ENCODE measurements around the gene SLX4. TPM values are rescaled to one million over a fixed set of nuclear protein-coding genes. Genes with fewer than 3 reads are reported as not detected.

SLX4 gene
- total RNA-seq, 1 donor from 2014 or later: 9.3 TPM

DNA sequence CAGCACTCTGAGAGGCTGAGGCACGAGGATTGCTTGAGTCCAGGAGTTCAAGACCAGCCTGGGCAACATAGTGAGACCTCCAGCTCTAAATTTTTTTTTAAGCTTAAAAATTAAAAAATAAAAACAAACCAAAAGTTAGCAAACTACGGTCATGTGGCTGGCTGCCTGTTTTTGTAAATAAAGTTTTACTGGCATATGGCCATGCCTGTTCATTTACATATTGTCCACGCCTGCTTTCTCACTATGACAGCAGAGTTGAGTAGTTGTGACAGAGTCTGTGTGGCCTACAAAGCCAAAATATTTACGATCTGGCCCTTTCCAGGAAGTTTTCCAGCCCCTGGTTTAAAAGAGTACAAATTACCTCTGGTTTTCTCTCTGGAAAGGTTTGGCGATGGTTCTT, 3.3 kb downstream of the SLX4 start:
- Mint-ChIP-seq H3K27ac (ENCODE audit: unreplicated experiment) (no peak overlapping the region), H3K27me3 (ENCODE audit: low read depth) (no peaks in the 10 kb centered on the region), H3K4me1 (ENCODE audit: low read depth) (peaks cover 25% of the 10 kb centered on the region), H3K36me3 (ENCODE audit: low read depth) (peaks cover 12% of the 10 kb centered on the region), H3K9me3 (ENCODE audit: low read depth) (no peaks in the 10 kb centered on the region), H3K4me3 (ENCODE audit: unreplicated experiment) (no peak overlapping the region)
- no peak for TF ChIP-seq CTCF (IDR thresholded peaks at IDR 0.05)
- no peak for DNase-seq (ENCODE audit: low spot score)

- Mint-ChIP-seq H3K36me3 (ENCODE audit: low read depth) (peaks cover 13% of the 10 kb centered on the region), H3K27me3 (ENCODE audit: low read depth) (no peaks in the 10 kb centered on the region), H3K27ac (ENCODE audit: unreplicated experiment) (no peak overlapping the region), H3K9me3 (ENCODE audit: low read depth) (no peaks in the 10 kb centered on the region), H3K4me3 (ENCODE audit: unreplicated experiment) (no peak overlapping the region), H3K4me1 (ENCODE audit: low read depth) (peaks cover 20% of the 10 kb centered on the region)
- TF ChIP-seq CTCF (IDR thresholded peaks at IDR 0.05): no peak
- DNase-seq (ENCODE audit: low spot score): no peak
Measured at GRCh38 chr16:3607634-3608033, 3.8 kb downstream of the SLX4 start.

- peaks cover 15% of the 10 kb centered on the region for H3K36me3 Mint-ChIP-seq (ENCODE audit: low read depth)
- H3K9me3 Mint-ChIP-seq (ENCODE audit: low read depth): no peaks in the 10 kb centered on the region
- H3K27ac Mint-ChIP-seq (ENCODE audit: unreplicated experiment): no peak overlapping the region
- no peak for DNase-seq (ENCODE audit: low spot score)
- H3K4me3 Mint-ChIP-seq (ENCODE audit: unreplicated experiment): no peak overlapping the region
- H3K27me3 Mint-ChIP-seq (ENCODE audit: low read depth): no peaks in the 10 kb centered on the region
- TF ChIP-seq CTCF (IDR thresholded peaks at IDR 0.05): no peak
- H3K4me1 Mint-ChIP-seq (ENCODE audit: low read depth): peaks cover 17% of the 10 kb centered on the region
Measured at GRCh38 chr16:3607161-3607560, 4.2 kb downstream of the SLX4 start.

- peaks cover 11% of the 10 kb centered on the region for H3K4me1 Mint-ChIP-seq (ENCODE audit: low read depth)
- no peaks in the 10 kb centered on the region for H3K27me3 Mint-ChIP-seq (ENCODE audit: low read depth)
- TF ChIP-seq CTCF (IDR thresholded peaks at IDR 0.05): no peak
- H3K4me3 Mint-ChIP-seq (ENCODE audit: unreplicated experiment): no peak overlapping the region
- DNase-seq (ENCODE audit: low spot score): no peak
- H3K27ac Mint-ChIP-seq (ENCODE audit: unreplicated experiment): no peak overlapping the region
- no peaks in the 10 kb centered on the region for H3K9me3 Mint-ChIP-seq (ENCODE audit: low read depth)
- H3K36me3 Mint-ChIP-seq (ENCODE audit: low read depth): peaks cover 20% of the 10 kb centered on the region
Measured at GRCh38 chr16:3606441-3606840, 5.0 kb downstream of the SLX4 start.

DNA sequence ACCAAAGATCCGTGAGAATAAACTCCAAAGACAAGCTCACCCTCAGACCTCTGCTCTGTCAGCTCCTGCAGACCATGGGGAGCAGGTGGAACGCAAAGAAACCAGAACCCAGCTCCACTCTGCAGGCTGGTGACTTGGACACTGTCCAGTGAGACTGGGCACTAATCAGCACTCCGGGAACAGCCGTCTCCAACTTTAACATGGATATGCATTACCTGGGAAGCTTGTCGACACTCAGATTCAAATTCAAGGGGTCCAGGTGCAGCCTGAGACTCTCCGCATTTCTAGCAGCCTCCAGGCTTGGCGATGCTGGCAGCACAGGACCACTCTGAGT, 9.1 kb downstream of the SLX4 start:
- TF ChIP-seq CTCF (IDR thresholded peaks at IDR 0.05): no peak
- peaks cover 32% of the 10 kb centered on the region for H3K36me3 Mint-ChIP-seq (ENCODE audit: low read depth)
- no peaks in the 10 kb centered on the region for H3K4me1 Mint-ChIP-seq (ENCODE audit: low read depth)
- H3K27me3 Mint-ChIP-seq (ENCODE audit: low read depth): no peaks in the 10 kb centered on the region
- no peak overlapping the region for H3K4me3 Mint-ChIP-seq (ENCODE audit: unreplicated experiment)
- no peaks in the 10 kb centered on the region for H3K9me3 Mint-ChIP-seq (ENCODE audit: low read depth)
- no peak for DNase-seq (ENCODE audit: low spot score)
- H3K27ac Mint-ChIP-seq (ENCODE audit: unreplicated experiment): no peak overlapping the region
